ENCODE results near the gene PHLDB1.

DNA sequence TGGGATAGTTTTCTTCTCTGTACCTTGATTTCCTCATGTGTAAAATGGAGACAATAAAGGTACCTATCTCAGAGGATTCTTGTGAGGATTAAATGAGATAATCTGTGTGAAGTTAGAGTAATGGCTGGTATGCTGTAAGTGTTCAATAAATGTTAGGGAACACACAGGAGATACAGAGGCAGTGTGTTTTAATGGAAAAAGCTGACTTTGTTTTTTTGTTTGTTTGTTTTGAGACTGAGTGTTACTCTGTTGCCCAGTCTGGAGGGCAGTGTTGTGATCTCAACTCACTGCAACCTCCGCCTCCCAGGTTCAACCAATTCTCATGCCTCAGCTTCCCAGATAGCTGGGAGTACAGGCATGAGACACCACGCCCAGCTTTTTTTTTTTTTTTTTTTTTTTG is 37.7 kb upstream of the PHLDB1 start:
- TF ChIP-seq, protein P1, sequence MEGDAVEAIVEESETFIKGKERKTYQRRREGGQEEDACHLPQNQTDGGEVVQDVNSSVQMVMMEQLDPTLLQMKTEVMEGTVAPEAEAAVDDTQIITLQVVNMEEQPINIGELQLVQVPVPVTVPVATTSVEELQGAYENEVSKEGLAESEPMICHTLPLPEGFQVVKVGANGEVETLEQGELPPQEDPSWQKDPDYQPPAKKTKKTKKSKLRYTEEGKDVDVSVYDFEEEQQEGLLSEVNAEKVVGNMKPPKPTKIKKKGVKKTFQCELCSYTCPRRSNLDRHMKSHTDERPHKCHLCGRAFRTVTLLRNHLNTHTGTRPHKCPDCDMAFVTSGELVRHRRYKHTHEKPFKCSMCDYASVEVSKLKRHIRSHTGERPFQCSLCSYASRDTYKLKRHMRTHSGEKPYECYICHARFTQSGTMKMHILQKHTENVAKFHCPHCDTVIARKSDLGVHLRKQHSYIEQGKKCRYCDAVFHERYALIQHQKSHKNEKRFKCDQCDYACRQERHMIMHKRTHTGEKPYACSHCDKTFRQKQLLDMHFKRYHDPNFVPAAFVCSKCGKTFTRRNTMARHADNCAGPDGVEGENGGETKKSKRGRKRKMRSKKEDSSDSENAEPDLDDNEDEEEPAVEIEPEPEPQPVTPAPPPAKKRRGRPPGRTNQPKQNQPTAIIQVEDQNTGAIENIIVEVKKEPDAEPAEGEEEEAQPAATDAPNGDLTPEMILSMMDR (IDR thresholded peaks at IDR 0.05): no peak
- no peak for TF ChIP-seq POLR2A (IDR thresholded peaks at IDR 0.05)
